HCT116 (cell line): Measurements from ENCODE around the gene TRMT11. TPM values are rescaled to one million over a fixed set of nuclear protein-coding genes. Genes with fewer than 3 reads are reported as not detected.

ENCODE experiments used
- ATAC-seq: fragments of 200-7000 bp; cut with Tn5 transposase; 2 replicates; pipeline ENCODE4 v1.9.1; 2020; ENCODE audit warnings: mild to moderate bottlenecking, moderate library complexity
- BruUV-seq: library from RNA; stranded (reverse); fragments of 400-500 nt; replicated peaks from 2 replicates; lab custom pipeline; 2021; lab: Mats Ljungman, UMichigan
- CTCF ChIA-PET: fragments of 300-600 bp; sonication (Branson Sonifier 250); formaldehyde crosslinking; loops from one replicate; lab custom pipeline; 2021; ENCODE audit warnings: antibody characterized with exemption; lab: Charles Lee
- POLR2A ChIA-PET: fragments of 300-600, 350-600 bp; sonication (Branson Sonifier 250); formaldehyde crosslinking; loops from one replicate; lab custom pipeline; 2021; ENCODE audit warnings: antibody characterized with exemption; lab: Charles Lee
- RAD21 ChIA-PET, 2 experiments: fragments of 300-600 bp; sonication (Branson Sonifier 250); formaldehyde crosslinking; loops; one replicate each; lab custom pipeline; 2023; ENCODE audit warnings: low total read pairs in 2 of 2; ENCODE audit not compliant: uncharacterized antibody in 2 of 2, unreplicated experiment in 2 of 2, low non-redundant PET in 1 of 2; lab: Charles Lee
- DNase-seq: peaks from one replicate; pipeline ENCODE4 v3.0.0-alpha.2; 2010; ENCODE audit warnings: low read depth, low spot score
- H2AFZ ChIP-seq: fragments of 200-600 bp; shearing (Covaris generic), sonication (generic); 2 replicates; pipeline ENCODE4 v1.6.1; 2017; ENCODE audit warnings: low read depth, mixed run types, mixed read lengths, antibody characterized with exemption, low read length; ENCODE audit not compliant: poor library complexity, severe bottlenecking
- H3K27ac ChIP-seq: 2 replicates; pipeline ENCODE4 v1.5.1; 2012; ENCODE audit warnings: low read depth, low read length
- H3K27me3 ChIP-seq: fragments of 200-600 bp; sonication (generic); 2 replicates; pipeline ENCODE4 v1.6.1; 2016; ENCODE audit warnings: mixed run types, low read length, mixed read lengths; ENCODE audit not compliant: insufficient read depth
- H3K36me3 ChIP-seq, 2 experiments: fragments of 200-500 bp in 1 of 2; fragments of 200-600 bp in 1 of 2; sonication (Bioruptor generic) in 1 of 2; sonication (generic) in 1 of 2; 2 replicates each; pipeline versions ENCODE4 v1.5.1 to v1.6.1; 2014 to 2016; ENCODE audit warnings: low read length in 2 of 2, inconsistent platforms in 1 of 2, mixed read lengths in 1 of 2, mixed run types in 1 of 2; ENCODE audit not compliant: insufficient read depth in 2 of 2, control insufficient read depth in 1 of 2
- H3K4me1 ChIP-seq, 2 experiments: fragments of 200-600 bp in 1 of 2; sonication (generic) in 1 of 2; 2 replicates each; pipeline versions ENCODE4 v1.5.1 to v1.6.1; 2012 to 2017; ENCODE audit warnings: low read length in 2 of 2, inconsistent platforms in 1 of 2, mild to moderate bottlenecking in 1 of 2, mixed read lengths in 1 of 2, mixed run types in 1 of 2, moderate library complexity in 1 of 2; ENCODE audit not compliant: insufficient read depth in 2 of 2, control insufficient read depth in 1 of 2
- H3K4me2 ChIP-seq: fragments of 200-600 bp; sonication (generic); 2 replicates; pipeline ENCODE4 v1.6.1; 2017; ENCODE audit warnings: mixed run types, low read length, mixed read lengths
- H3K4me3 ChIP-seq, 2 experiments: fragments of 200-600 bp in 1 of 2; sonication (generic) in 1 of 2; replicated peaks in 1 of 2; 2 replicates each; pipeline ENCODE4 v1.5.1; 2011 to 2016; ENCODE audit warnings: low read length in 2 of 2, control low read depth in 1 of 2, low read depth in 1 of 2, mild to moderate bottlenecking in 1 of 2, mixed read lengths in 1 of 2, mixed run types in 1 of 2
- H3K79me2 ChIP-seq: fragments of 200-600 bp; sonication (generic); 2 replicates; pipeline ENCODE4 v1.6.1; 2017; ENCODE audit warnings: mild to moderate bottlenecking, mixed run types, low read length, moderate library complexity, mixed read lengths; ENCODE audit not compliant: insufficient read depth
- H3K9ac ChIP-seq: fragments of 200-600 bp; sonication (generic); 2 replicates; pipeline ENCODE4 v1.6.1; 2016; ENCODE audit warnings: low read length, mixed read lengths
- H3K9me2 ChIP-seq: fragments of 200-600 bp; sonication (generic), shearing (Covaris generic); 2 replicates; pipeline ENCODE4 v1.6.1; 2017; ENCODE audit warnings: mixed run types, mild to moderate bottlenecking, moderate library complexity; ENCODE audit not compliant: insufficient read depth
- H3K9me3 ChIP-seq, 2 experiments: fragments of 200-500 bp in 1 of 2; fragments of 200-600 bp in 1 of 2; sonication (Bioruptor generic) in 1 of 2; sonication (generic) in 1 of 2; 2 replicates each; pipeline ENCODE4 v1.6.1; 2014 to 2017; ENCODE audit warnings: low read length in 2 of 2, mixed read lengths in 2 of 2, inconsistent platforms in 1 of 2, low read depth in 1 of 2, mild to moderate bottlenecking in 1 of 2, mixed run types in 1 of 2, moderate library complexity in 1 of 2; ENCODE audit not compliant: control insufficient read depth in 1 of 2, insufficient read depth in 1 of 2
- H4K20me1 ChIP-seq: fragments of 200-600 bp; sonication (generic), shearing (Covaris generic); 2 replicates; pipeline ENCODE4 v1.6.1; 2017; ENCODE audit warnings: mixed run types, mild to moderate bottlenecking, moderate library complexity; ENCODE audit not compliant: insufficient read depth
- ATF3 ChIP-seq: IDR thresholded peaks from 2 replicates; pipeline ENCODE4 v1.6.1; 2012
- CEBPB ChIP-seq: IDR thresholded peaks from 2 replicates; pipeline ENCODE4 v1.6.1; 2012; ENCODE audit warnings: low read depth
- EGR1 ChIP-seq: IDR thresholded peaks from 2 replicates; pipeline ENCODE4 v1.6.1; 2012; ENCODE audit warnings: low read depth
- EZH2 ChIP-seq: fragments of 200-600 bp; sonication (generic); IDR thresholded peaks from 2 replicates; pipeline ENCODE4 v1.6.1; 2017; ENCODE audit warnings: antibody characterized with exemption, mixed run types
- EZH2phosphoT487 ChIP-seq: fragments of 200-600 bp; IDR thresholded peaks from 2 replicates; pipeline ENCODE4 v1.6.1; 2018; ENCODE audit warnings: antibody characterized with exemption, borderline replicate concordance
- FOSL1 ChIP-seq: IDR thresholded peaks from 2 replicates; pipeline ENCODE4 v1.6.1; 2012; ENCODE audit warnings: low read depth
- JUND ChIP-seq: IDR thresholded peaks from 2 replicates; pipeline ENCODE4 v1.6.1; 2012
- MAX ChIP-seq: IDR thresholded peaks from 2 replicates; pipeline ENCODE4 v1.6.1; 2012
- POLR2A ChIP-seq: IDR thresholded peaks from 2 replicates; pipeline ENCODE4 v1.7.0; 2011; ENCODE audit warnings: borderline replicate concordance; ENCODE audit not compliant: insufficient read depth, insufficient read length; ENCODE audit errors: extremely low read depth
- POLR2AphosphoS5 ChIP-seq: IDR thresholded peaks from 2 replicates; pipeline ENCODE4 v1.6.1; 2011; ENCODE audit warnings: mild to moderate bottlenecking, low read depth, low read length, moderate library complexity
- RAD21 ChIP-seq: IDR thresholded peaks from 2 replicates; pipeline ENCODE4 v1.6.1; 2012; ENCODE audit warnings: low read depth, mild to moderate bottlenecking
- REST ChIP-seq: IDR thresholded peaks from 2 replicates; pipeline ENCODE4 v1.6.1; 2012; ENCODE audit warnings: low read depth
- SIN3A ChIP-seq: IDR thresholded peaks from 2 replicates; pipeline ENCODE4 v1.6.1; 2012; ENCODE audit warnings: low read depth
- SP1 ChIP-seq: IDR thresholded peaks from 2 replicates; pipeline ENCODE4 v1.6.1; 2012; ENCODE audit warnings: low read depth
- SRF ChIP-seq: IDR thresholded peaks from 2 replicates; pipeline ENCODE4 v1.6.1; 2012; ENCODE audit warnings: low read depth
- TCF7L2 ChIP-seq: IDR thresholded peaks from 2 replicates; pipeline ENCODE4 v1.7.0; 2011; ENCODE audit warnings: borderline replicate concordance, inconsistent platforms; ENCODE audit not compliant: insufficient read depth, insufficient read length; ENCODE audit errors: extremely low read depth
- YY1 ChIP-seq: IDR thresholded peaks from 2 replicates; pipeline ENCODE4 v1.6.1; 2011; ENCODE audit warnings: low read length, low read depth, moderate library complexity, mild to moderate bottlenecking; ENCODE audit not compliant: insufficient replicate concordance; ENCODE audit errors: extremely low read depth
- ZNF274 ChIP-seq: fragments of 200-500 bp; sonication (Bioruptor generic); IDR thresholded peaks from 2 replicates; pipeline ENCODE4 v1.6.1; 2014; ENCODE audit warnings: mild to moderate bottlenecking, low read depth, low read length, inconsistent platforms
- intact Hi-C: fragments of 100-400 bp; cut with micrococcal nuclease; formaldehyde crosslinking; loops from 2 replicates; pipeline ENCODE4 v1.10.0; 2022
- total RNA-seq: library from RNA; stranded (reverse); gene quantifications from one replicate; pipeline ENCODE4 v1.2.1, GENCODE V29; 2021; ENCODE audit not compliant: unreplicated experiment

The TRMT11 gene
- total RNA-seq, 1 experiment from 2014 or later, result 41.8 TPM

- H3K27ac ChIP-seq, result no peak overlapping the region
- ATAC-seq (no peak), DNase-seq (no peak)
- H3K9me2 ChIP-seq, result no peaks in the 10 kb centered on the region
- no peaks in the 10 kb centered on the region for H3K79me2 ChIP-seq
- no peaks in the 10 kb centered on the region for H3K36me3 ChIP-seq
- ChIA-PET POLR2A (no interaction called here), CTCF (interaction anchor here (1.8 kb wide), 1 partner anchor 7 kb away, joined by 10 read pairs; the partner anchor contains the start of gene HINT3), RAD21 (no interaction called here)
- no peaks in the 10 kb centered on the region for H3K27me3 ChIP-seq
- no peak overlapping the region for H3K9ac ChIP-seq
- peaks cover 6 to 7% of the 10 kb centered on the region in 2 experiments; a peak in 3 of 4 replicates for H3K4me1 ChIP-seq
- H3K4me3 ChIP-seq, result no peak overlapping the region
- no TSS peak for BruUV-seq
- intact Hi-C loops, result no loop called here
- H4K20me1 ChIP-seq, result no peaks in the 10 kb centered on the region
- H3K4me2 ChIP-seq, result no peak overlapping the region
- H3K9me3 ChIP-seq, result no peaks in the 10 kb centered on the region
- no peak overlapping the region for H2AFZ ChIP-seq
- TF ChIP-seq SRF, result no peak
- no peak for TF ChIP-seq MAX
- TF ChIP-seq EGR1, result no peak
- TF ChIP-seq JUND, result no peak
- TF ChIP-seq CEBPB, result no peak
- no peak for TF ChIP-seq POLR2AphosphoS5
- TF ChIP-seq, all 23 proteins: peak for 0
Observed at GRCh38 chr6:125949069-125949468, 37.3 kb upstream of the TRMT11 start.

- ATAC-seq, result no peak
- no peak for DNase-seq
- no peaks in the 10 kb centered on the region for H3K79me2 ChIP-seq
- ChIA-PET CTCF (no interaction called here), RAD21 (no interaction called here), POLR2A (no interaction called here)
- H3K4me3 ChIP-seq, result no peak overlapping the region
- no peak overlapping the region for H3K4me2 ChIP-seq
- no TSS peak for BruUV-seq
- H4K20me1 ChIP-seq, result no peaks in the 10 kb centered on the region
- H3K27me3 ChIP-seq, result no peaks in the 10 kb centered on the region
- peaks cover 6 to 7% of the 10 kb centered on the region in 2 experiments; a peak in 3 of 4 replicates for H3K4me1 ChIP-seq
- H3K27ac ChIP-seq, result no peak overlapping the region
- H3K9ac ChIP-seq, result no peak overlapping the region
- H3K36me3 ChIP-seq, result no peaks in the 10 kb centered on the region
- intact Hi-C loops, result no loop called here
- no peaks in the 10 kb centered on the region for H3K9me3 ChIP-seq
- no peaks in the 10 kb centered on the region for H3K9me2 ChIP-seq
- H2AFZ ChIP-seq, result no peak overlapping the region
- TF ChIP-seq POLR2AphosphoS5 (no peak), CEBPB (no peak), SIN3A (no peak), MAX (no peak), FOSL1 (no peak), SRF (no peak), EZH2phosphoT487 (no peak), POLR2A (no peak), SP1 (no peak), TCF7L2 (no peak), ZNF274 (no peak), REST (no peak), YY1 (no peak), JUND (no peak), ATF3 (no peak), EZH2 (no peak), EGR1 (no peak), RAD21 (no peak)
Observed at GRCh38 chr6:125950293-125950692, 36.0 kb upstream of the TRMT11 start.
